Measurements from ENCODE around the gene PRR35. TPM values are rescaled to one million over a fixed set of nuclear protein-coding genes. Genes with fewer than 3 reads are reported as not detected.
"Not testable (repeated sequence)": the region's sequence is repeated elsewhere in the genome, so short reads cannot be mapped to it uniquely, and the experiment has no call there.

The PRR35 gene
- total RNA-seq, 1 donor, result 0.10 TPM

- no peak overlapping the region for H3K4me3 ChIP-seq (ENCODE audit: low read length)
- no peaks in the 10 kb centered on the region for H3K27me3 ChIP-seq (ENCODE audit: insufficient read depth, low read length)
- peaks cover 48% of the 10 kb centered on the region for H3K4me1 ChIP-seq (ENCODE audit: insufficient read depth, low read length)
- no peaks in the 10 kb centered on the region for H3K9me3 ChIP-seq (ENCODE audit: low read depth, low read length)
Measured at GRCh38 chr16:596736-597060, 36.5 kb downstream of the PRR35 start.

GRCh38 chr16:597655-598054, 37.5 kb downstream of the PRR35 start:
- not testable (repeated sequence) for H3K9me3 ChIP-seq (ENCODE audit: low read depth, low read length); H3K4me3 ChIP-seq (ENCODE audit: low read length); H3K27me3 ChIP-seq (ENCODE audit: insufficient read depth, low read length)
- peaks cover 39% of the 10 kb centered on the region for H3K4me1 ChIP-seq (ENCODE audit: insufficient read depth, low read length)

- H3K4me1 ChIP-seq (ENCODE audit: insufficient read depth, low read length), result peaks cover 25% of the 10 kb centered on the region
- H3K27me3 ChIP-seq (ENCODE audit: insufficient read depth, low read length), result no peaks in the 10 kb centered on the region
- no peak overlapping the region for H3K4me3 ChIP-seq (ENCODE audit: low read length)
- no peaks in the 10 kb centered on the region for H3K9me3 ChIP-seq (ENCODE audit: low read depth, low read length)
Measured at GRCh38 chr16:598823-599739, 38.9 kb downstream of the PRR35 start.

GRCh38 chr16:600781-601180, 40.6 kb downstream of the PRR35 start:
- Histone ChIP-seq H3K27me3 (ENCODE audit: insufficient read depth, low read length) (no peaks in the 10 kb centered on the region), H3K9me3 (ENCODE audit: low read depth, low read length) (no peaks in the 10 kb centered on the region), H3K4me1 (ENCODE audit: insufficient read depth, low read length) (peaks cover 12% of the 10 kb centered on the region), H3K4me3 (ENCODE audit: low read length) (no peak overlapping the region)

GRCh38 chr16:603933-604332, 43.7 kb downstream of the PRR35 start:
- Histone ChIP-seq H3K4me1 (ENCODE audit: insufficient read depth, low read length) (no peaks in the 10 kb centered on the region), H3K4me3 (ENCODE audit: low read length) (no peak overlapping the region), H3K9me3 (ENCODE audit: low read depth, low read length) (no peaks in the 10 kb centered on the region), H3K27me3 (ENCODE audit: insufficient read depth, low read length) (no peaks in the 10 kb centered on the region)

- no peak overlapping the region for H3K4me3 ChIP-seq (ENCODE audit: low read length)
Measured at GRCh38 chr16:606656-607307, 46.6 kb downstream of the PRR35 start.

GRCh38 chr16:608019-608418, 47.8 kb downstream of the PRR35 start:
- no peaks in the 10 kb centered on the region for H3K4me1 ChIP-seq (ENCODE audit: insufficient read depth, low read length)
- no peaks in the 10 kb centered on the region for H3K9me3 ChIP-seq (ENCODE audit: low read depth, low read length)
- H3K4me3 ChIP-seq (ENCODE audit: low read length), result no peak overlapping the region
- no peaks in the 10 kb centered on the region for H3K27me3 ChIP-seq (ENCODE audit: insufficient read depth, low read length)

More at GRCh38 chr16:606656-607307, 46.6 kb downstream of the PRR35 start:
- H3K9me3 ChIP-seq (ENCODE audit: low read depth, low read length), result no peaks in the 10 kb centered on the region
- no peaks in the 10 kb centered on the region for H3K4me1 ChIP-seq (ENCODE audit: insufficient read depth, low read length)
- no peaks in the 10 kb centered on the region for H3K27me3 ChIP-seq (ENCODE audit: insufficient read depth, low read length)

- H3K4me3 ChIP-seq (ENCODE audit: low read length), result no peak overlapping the region
- H3K4me1 ChIP-seq (ENCODE audit: insufficient read depth, low read length), result no peaks in the 10 kb centered on the region
- no peaks in the 10 kb centered on the region for H3K27me3 ChIP-seq (ENCODE audit: insufficient read depth, low read length)
- H3K9me3 ChIP-seq (ENCODE audit: low read depth, low read length), result no peaks in the 10 kb centered on the region
Measured at GRCh38 chr16:609316-609715, 49.1 kb downstream of the PRR35 start.

GRCh38 chr16:609984-610383, 49.8 kb downstream of the PRR35 start:
- Histone ChIP-seq H3K4me3 (ENCODE audit: low read length) (no peak overlapping the region), H3K27me3 (ENCODE audit: insufficient read depth, low read length) (no peaks in the 10 kb centered on the region), H3K9me3 (ENCODE audit: low read depth, low read length) (no peaks in the 10 kb centered on the region), H3K4me1 (ENCODE audit: insufficient read depth, low read length) (no peaks in the 10 kb centered on the region)

GRCh38 chr16:610513-611381, 50.6 kb downstream of the PRR35 start:
- no peak overlapping the region for H3K4me3 ChIP-seq (ENCODE audit: low read length)
- no peaks in the 10 kb centered on the region for H3K9me3 ChIP-seq (ENCODE audit: low read depth, low read length)
- no peaks in the 10 kb centered on the region for H3K4me1 ChIP-seq (ENCODE audit: insufficient read depth, low read length)
- H3K27me3 ChIP-seq (ENCODE audit: insufficient read depth, low read length), result no peaks in the 10 kb centered on the region

GRCh38 chr16:615122-615521, 54.9 kb downstream of the PRR35 start:
- no peaks in the 10 kb centered on the region for H3K9me3 ChIP-seq (ENCODE audit: low read depth, low read length)
- no peak overlapping the region for H3K4me3 ChIP-seq (ENCODE audit: low read length)
- no peaks in the 10 kb centered on the region for H3K4me1 ChIP-seq (ENCODE audit: insufficient read depth, low read length)
- no peaks in the 10 kb centered on the region for H3K27me3 ChIP-seq (ENCODE audit: insufficient read depth, low read length)

Other genes with a start within 250 kb of the PRR35 start
- 35.8 TPM for gene AXIN1, start 207.7 kb upstream of the PRR35 start, total RNA-seq
- gene MRPL28, start 189.9 kb upstream of the PRR35 start, total RNA-seq, result 19.9 TPM
- 24.8 TPM for gene PGAP6, start 178.4 kb upstream of the PRR35 start, total RNA-seq
- gene NME4, start 163.2 kb upstream of the PRR35 start, total RNA-seq, result 15.0 TPM
- gene DECR2, start 158.5 kb upstream of the PRR35 start, total RNA-seq, result 2.9 TPM
- gene RAB11FIP3, start 134.7 kb upstream of the PRR35 start, total RNA-seq, result 6.5 TPM
- 31.2 TPM for gene CAPN15, start 32.7 kb upstream of the PRR35 start, total RNA-seq
- gene NHLRC4, start 6.6 kb downstream of the PRR35 start, total RNA-seq, result 1.2 TPM
- 8.5 TPM for gene PIGQ, start 9.6 kb downstream of the PRR35 start, total RNA-seq
- 6.6 TPM for gene RAB40C, start 29.7 kb downstream of the PRR35 start, total RNA-seq
- 0.31 TPM for gene WFIKKN1, start 70.6 kb downstream of the PRR35 start, total RNA-seq
- gene METTL26, start 75.9 kb downstream of the PRR35 start, total RNA-seq, result 49.0 TPM
- 18.5 TPM for gene MCRIP2, start 81.4 kb downstream of the PRR35 start, total RNA-seq
- gene WDR90, start 89.0 kb downstream of the PRR35 start, total RNA-seq, result 4.6 TPM
- gene RHOT2, start 107.7 kb downstream of the PRR35 start, total RNA-seq, result 45.2 TPM
- 0.84 TPM for gene RHBDL1, start 115.3 kb downstream of the PRR35 start, total RNA-seq
- 39.0 TPM for gene STUB1, start 120.0 kb downstream of the PRR35 start, total RNA-seq
- 25.0 TPM for gene JMJD8, start 123.9 kb downstream of the PRR35 start, total RNA-seq
- 4.4 TPM for gene WDR24, start 130.0 kb downstream of the PRR35 start, total RNA-seq
- 1.7 TPM for gene FBXL16, start 145.4 kb downstream of the PRR35 start, total RNA-seq
- gene METRN, start 154.7 kb downstream of the PRR35 start, total RNA-seq, result 4.8 TPM
- gene ANTKMT, start 160.8 kb downstream of the PRR35 start, total RNA-seq, result 5.8 TPM
- gene CCDC78, start 166.0 kb downstream of the PRR35 start, total RNA-seq, result 1.0 TPM
- gene HAGHL, start 166.7 kb downstream of the PRR35 start, total RNA-seq, result 4.6 TPM
- gene CIAO3, start 180.6 kb downstream of the PRR35 start, total RNA-seq, result 22.7 TPM
- gene MSLN, start 200.3 kb downstream of the PRR35 start, total RNA-seq, result 0.21 TPM
- gene RPUSD1, start 228.0 kb downstream of the PRR35 start, total RNA-seq, result 10.4 TPM
- gene CHTF18, start 228.2 kb downstream of the PRR35 start, total RNA-seq, result 8.8 TPM
- not detected for gene GNG13, start 240.3 kb downstream of the PRR35 start, total RNA-seq